DOHH2 (cell line): ENCODE results near the gene BTG2.

Experiments
- H3F3A ChIP-seq: fragments of 200-600 bp; sonication (generic), shearing (Covaris generic); 2 replicates; pipeline ENCODE4 v1.6.0; 2016; ENCODE audit warnings: antibody characterized with exemption, mild to moderate bottlenecking; ENCODE audit not compliant: control insufficient read depth, insufficient read depth
- H3K27ac ChIP-seq: fragments of 200-600 bp; sonication (generic); 2 replicates; pipeline ENCODE4 v1.5.1; 2014; ENCODE audit warnings: low read depth, mild to moderate bottlenecking, low read length, moderate library complexity
- H3K27me3 ChIP-seq: fragments of 200-600 bp; sonication (generic); 2 replicates; pipeline ENCODE4 v1.6.1; 2014; ENCODE audit warnings: mild to moderate bottlenecking, low read length, mixed read lengths; ENCODE audit not compliant: control insufficient read depth
- H3K36me3 ChIP-seq: fragments of 200-600 bp; sonication (generic); 2 replicates; pipeline ENCODE4 v1.6.1; 2014; ENCODE audit warnings: mild to moderate bottlenecking, low read length, moderate library complexity, mixed read lengths; ENCODE audit not compliant: control insufficient read depth
- H3K4me1 ChIP-seq: fragments of 200-600 bp; sonication (generic); 2 replicates; pipeline ENCODE4 v1.6.1; 2014; ENCODE audit warnings: mild to moderate bottlenecking, low read length, mixed read lengths; ENCODE audit not compliant: control insufficient read depth
- H3K4me2 ChIP-seq: fragments of 200-600 bp; sonication (generic); 2 replicates; pipeline ENCODE4 v1.6.0; 2014; ENCODE audit warnings: mild to moderate bottlenecking, low read length, moderate library complexity
- H3K4me3 ChIP-seq: fragments of 200-600 bp; sonication (generic); 2 replicates; pipeline ENCODE4 v1.5.1; 2014; ENCODE audit warnings: mild to moderate bottlenecking, low read length, mixed read lengths
- H3K79me2 ChIP-seq: fragments of 200-600 bp; sonication (generic); 2 replicates; pipeline ENCODE4 v1.6.1; 2014; ENCODE audit warnings: mild to moderate bottlenecking, low read length, mixed read lengths; ENCODE audit not compliant: control insufficient read depth
- H3K9me2 ChIP-seq: fragments of 200-600 bp; sonication (generic); replicated peaks from 2 replicates; pipeline ENCODE4 v1.6.1; 2014; ENCODE audit warnings: mild to moderate bottlenecking, low read length, mixed read lengths; ENCODE audit not compliant: control insufficient read depth
- H3K9me3 ChIP-seq: fragments of 200-600 bp; sonication (generic); 2 replicates; pipeline ENCODE4 v1.6.1; 2014; ENCODE audit warnings: antibody characterized with exemption, low read length, mixed read lengths; ENCODE audit not compliant: control insufficient read depth, insufficient read depth
- H4K20me1 ChIP-seq: fragments of 200-600 bp; sonication (generic); 2 replicates; pipeline ENCODE4 v1.6.0; 2014; ENCODE audit warnings: low read depth, mild to moderate bottlenecking, antibody characterized with exemption, low read length, moderate library complexity; ENCODE audit not compliant: control insufficient read depth, insufficient read depth
- EZH2phosphoT487 ChIP-seq: fragments of 200-600 bp; sonication (generic); IDR thresholded peaks from 2 replicates; pipeline ENCODE4 v1.6.1; 2017; ENCODE audit warnings: borderline replicate concordance, mild to moderate bottlenecking, antibody characterized with exemption, low read length, moderate library complexity, mixed read lengths
- TF ChIP-seq, protein P1 (sequence below): fragments of 200-600 bp; sonication (generic); IDR thresholded peaks from one replicate; pipeline ENCODE4 v1.5.1; 2014; ENCODE audit warnings: antibody characterized with exemption, mild to moderate bottlenecking, low read depth, low read length; ENCODE audit not compliant: poor library complexity, severe bottlenecking

BTG2 gene

DNA sequence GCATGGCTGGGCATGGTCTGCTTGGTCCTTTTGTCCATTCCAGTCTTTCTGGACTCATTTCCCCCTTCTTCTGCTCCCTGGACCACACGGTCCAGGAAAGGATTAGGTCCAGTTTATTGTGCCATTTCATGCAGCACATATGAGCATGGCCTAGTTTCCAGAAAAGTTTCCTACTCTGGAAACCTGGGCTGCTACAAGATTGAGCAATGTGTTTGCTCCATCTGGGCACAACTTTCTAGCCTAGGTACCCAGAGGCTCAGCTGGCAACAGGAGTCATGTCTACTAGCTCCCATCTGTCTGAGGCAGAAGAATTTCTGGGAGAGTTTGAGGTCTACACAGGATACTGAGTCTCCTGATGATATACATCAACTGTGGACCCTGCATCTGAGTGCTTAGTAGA lies 30.8 kb downstream of the BTG2 start:
- Histone ChIP-seq H3K27me3 (peaks cover 10% of the 10 kb centered on the region), H3K79me2 (no peaks in the 10 kb centered on the region), H4K20me1 (no peaks in the 10 kb centered on the region), H3K36me3 (no peaks in the 10 kb centered on the region), H3K27ac (no peak overlapping the region), H3K4me3 (no peak overlapping the region), H3K9me2 (no peaks in the 10 kb centered on the region), H3K4me1 (peaks cover 30% of the 10 kb centered on the region), H3K4me2 (no peak overlapping the region), H3F3A (peaks cover 8% of the 10 kb centered on the region; the same call in 1 of the 2 replicates), H3K9me3 (no peaks in the 10 kb centered on the region)
- TF ChIP-seq EZH2phosphoT487: no peak
- TF ChIP-seq, protein P1, sequence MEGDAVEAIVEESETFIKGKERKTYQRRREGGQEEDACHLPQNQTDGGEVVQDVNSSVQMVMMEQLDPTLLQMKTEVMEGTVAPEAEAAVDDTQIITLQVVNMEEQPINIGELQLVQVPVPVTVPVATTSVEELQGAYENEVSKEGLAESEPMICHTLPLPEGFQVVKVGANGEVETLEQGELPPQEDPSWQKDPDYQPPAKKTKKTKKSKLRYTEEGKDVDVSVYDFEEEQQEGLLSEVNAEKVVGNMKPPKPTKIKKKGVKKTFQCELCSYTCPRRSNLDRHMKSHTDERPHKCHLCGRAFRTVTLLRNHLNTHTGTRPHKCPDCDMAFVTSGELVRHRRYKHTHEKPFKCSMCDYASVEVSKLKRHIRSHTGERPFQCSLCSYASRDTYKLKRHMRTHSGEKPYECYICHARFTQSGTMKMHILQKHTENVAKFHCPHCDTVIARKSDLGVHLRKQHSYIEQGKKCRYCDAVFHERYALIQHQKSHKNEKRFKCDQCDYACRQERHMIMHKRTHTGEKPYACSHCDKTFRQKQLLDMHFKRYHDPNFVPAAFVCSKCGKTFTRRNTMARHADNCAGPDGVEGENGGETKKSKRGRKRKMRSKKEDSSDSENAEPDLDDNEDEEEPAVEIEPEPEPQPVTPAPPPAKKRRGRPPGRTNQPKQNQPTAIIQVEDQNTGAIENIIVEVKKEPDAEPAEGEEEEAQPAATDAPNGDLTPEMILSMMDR: no peak

DNA sequence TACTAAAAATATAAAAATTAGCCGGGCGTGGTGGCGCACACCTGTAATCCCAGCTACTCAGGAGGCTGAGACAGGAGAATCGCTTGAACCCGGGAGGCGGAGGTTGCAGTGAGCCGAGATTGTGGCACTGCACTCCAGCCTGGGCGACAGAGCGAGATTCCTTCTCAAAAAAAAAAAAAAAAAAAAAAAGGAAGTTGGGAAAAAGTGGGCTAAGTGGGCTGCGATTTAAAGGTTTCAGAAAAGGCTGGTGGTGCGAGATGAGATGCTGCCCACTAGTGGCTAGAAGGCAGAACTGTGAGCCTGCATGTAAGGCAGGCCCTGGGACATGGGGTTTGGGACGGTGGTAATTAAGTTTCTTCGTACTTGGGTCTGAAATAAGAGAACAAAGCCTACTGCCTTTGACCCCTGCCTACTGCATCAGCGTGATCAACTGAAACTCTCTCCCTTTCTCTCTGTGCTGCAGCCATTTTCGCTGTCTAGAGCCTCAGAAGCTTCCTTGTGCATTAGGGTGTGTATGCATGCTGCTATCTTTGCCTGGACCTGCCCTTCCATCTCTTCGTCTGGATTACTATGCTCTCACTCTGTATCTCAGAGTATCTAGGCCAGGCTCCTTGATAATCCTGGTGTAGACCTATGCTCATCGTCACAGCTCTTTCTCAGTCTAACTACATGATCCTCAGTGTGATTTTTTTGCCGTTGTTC lies 33.2 kb downstream of the BTG2 start:
- H3K9me2 ChIP-seq: no peaks in the 10 kb centered on the region
- no peaks in the 10 kb centered on the region for H4K20me1 ChIP-seq
- H3K27ac ChIP-seq: no peak overlapping the region
- no peak overlapping the region for H3K4me3 ChIP-seq
- peaks cover 4% of the 10 kb centered on the region; the same call in 1 of the 2 replicates for H3F3A ChIP-seq
- H3K4me2 ChIP-seq: 0 out of 2 replicates have a peak overlapping the region, but pooled peaks have one; percentile 2
- H3K36me3 ChIP-seq: no peaks in the 10 kb centered on the region
- H3K4me1 ChIP-seq: peaks cover 34% of the 10 kb centered on the region
- peaks cover 26% of the 10 kb centered on the region for H3K27me3 ChIP-seq
- TF ChIP-seq EZH2phosphoT487: no peak
- TF ChIP-seq, protein P1: peak; percentile 82
- H3K79me2 ChIP-seq: no peaks in the 10 kb centered on the region
- H3K9me3 ChIP-seq: no peaks in the 10 kb centered on the region

DNA sequence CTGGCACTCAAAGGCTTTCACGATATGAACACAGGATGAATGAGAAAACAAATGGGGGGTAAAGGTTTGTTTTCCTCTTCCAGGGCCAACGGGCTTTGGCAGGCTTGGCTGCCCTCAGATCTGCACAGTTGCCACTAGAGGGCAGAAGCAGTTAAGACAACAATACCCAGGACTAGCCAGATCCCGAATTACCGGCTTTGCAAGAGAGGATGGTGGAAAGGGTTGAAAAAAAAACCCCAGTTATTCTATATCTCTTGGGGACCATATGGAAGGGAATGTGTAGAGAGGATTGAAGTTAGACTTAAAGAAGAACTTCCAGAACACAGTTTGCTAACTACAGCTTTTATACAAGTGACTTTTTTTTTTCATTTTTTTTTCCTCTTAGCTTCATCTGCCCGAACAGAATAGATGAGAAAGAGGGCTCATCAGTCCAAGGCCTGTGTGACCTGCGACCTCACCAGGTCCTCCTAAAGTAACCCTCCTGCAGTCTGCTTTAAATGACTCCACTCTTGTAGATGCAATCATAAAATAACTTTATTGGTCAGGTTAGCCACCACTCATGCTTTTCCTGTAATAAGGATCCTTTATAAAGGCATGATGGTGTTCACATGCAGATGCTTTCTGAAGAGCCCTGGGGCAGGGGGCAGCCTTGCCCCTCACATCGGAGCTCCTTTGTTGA lies 34.9 kb downstream of the BTG2 start:
- Histone ChIP-seq H4K20me1 (no peaks in the 10 kb centered on the region), H3K9me2 (no peaks in the 10 kb centered on the region), H3F3A (peaks cover 4% of the 10 kb centered on the region; the same call in 1 of the 2 replicates), H3K36me3 (no peaks in the 10 kb centered on the region), H3K79me2 (no peaks in the 10 kb centered on the region), H3K27me3 (peaks cover 40% of the 10 kb centered on the region), H3K4me3 (no peak overlapping the region), H3K4me1 (peaks cover 34% of the 10 kb centered on the region), H3K27ac (no peak overlapping the region), H3K9me3 (no peaks in the 10 kb centered on the region), H3K4me2 (peak overlapping the region; percentile 33; the same call in 1 of the 2 replicates)
- peak; percentile 96; the same call in 1 of the 2 replicates for TF ChIP-seq EZH2phosphoT487
- TF ChIP-seq, protein P1: peak; percentile 95
